Lower lobe of right lung (tissue), 2 donors: ENCODE results near the gene LRTM1. TPM values are rescaled to one million over a fixed set of nuclear protein-coding genes. Genes with fewer than 3 reads are reported as not detected.

Source experiments
- ATAC-seq, 2 donors: fragments of 200-7000 bp; cut with Tn5 transposase; one replicate each; pipeline ENCODE4 v1.9.1; 2020 to 2022; ENCODE audit warnings: mild to moderate bottlenecking in 2 of 2, moderate library complexity in 2 of 2
- DNase-seq: peaks from one replicate; pipeline ENCODE4 v3.0.0-alpha.2; 2020
- H3K27ac ChIP-seq: fragments of 200-600 bp; one replicate; pipeline ENCODE4 v1.8.0; 2022
- H3K27me3 ChIP-seq: fragments of 200-600 bp; one replicate; pipeline ENCODE4 v1.8.0; 2022; ENCODE audit warnings: low read depth
- H3K36me3 ChIP-seq: fragments of 200-600 bp; one replicate; pipeline ENCODE4 v1.8.0; 2022; ENCODE audit warnings: mild to moderate bottlenecking
- H3K4me1 ChIP-seq: fragments of 200-600 bp; one replicate; pipeline ENCODE4 v1.8.0; 2022
- H3K4me3 ChIP-seq: fragments of 200-600 bp; one replicate; pipeline ENCODE4 v1.8.0; 2022; ENCODE audit warnings: mild to moderate bottlenecking
- H3K9me3 ChIP-seq: fragments of 200-600 bp; one replicate; pipeline ENCODE4 v1.8.0; 2022
- CTCF ChIP-seq: fragments of 200-600 bp; IDR thresholded peaks from one replicate; pipeline ENCODE4 v1.8.0; 2022; ENCODE audit warnings: antibody characterized with exemption, mild to moderate bottlenecking
- intact Hi-C: fragments of 100-400 bp; cut with DNase I; formaldehyde crosslinking; loops from one replicate; pipeline ENCODE4 v1.11.0; 2022
- total RNA-seq: library from RNA; stranded (reverse); fragmentation: NEBNext Ultra II Directional; extraction: Animal tissue kit (Norgen Biotek cat#: 25700); gene quantifications from one replicate; pipeline ENCODE4 v1.2.1, GENCODE V29; 2021
- donor health status: DM: no; HTN: yes; CAD: no; lungs with severe emphysema.

Gene LRTM1
- total RNA-seq, 1 donor from 2014 or later: not detected

- no peaks in the 10 kb centered on the region for H3K4me1 ChIP-seq
- intact Hi-C loops: no loop called here
- no peak for DNase-seq
- ATAC-seq: no peak
- H3K27me3 ChIP-seq: no peaks in the 10 kb centered on the region
- TF ChIP-seq CTCF: no peak
- no peak overlapping the region for H3K27ac ChIP-seq
- H3K9me3 ChIP-seq: no peaks in the 10 kb centered on the region
- no peak overlapping the region for H3K4me3 ChIP-seq
- H3K36me3 ChIP-seq: no peaks in the 10 kb centered on the region
These were observed 52.9 kb downstream of the LRTM1 start for GRCh38 chr3:54874816-54875556.

GRCh38 chr3:54873059-54874010 is 54.5 kb downstream of the LRTM1 start:
- H3K27me3 ChIP-seq: no peaks in the 10 kb centered on the region
- ATAC-seq (no peak), DNase-seq (no peak)
- H3K4me3 ChIP-seq: no peak overlapping the region
- H3K9me3 ChIP-seq: no peaks in the 10 kb centered on the region
- no peaks in the 10 kb centered on the region for H3K4me1 ChIP-seq
- intact Hi-C loops: no loop called here
- no peak overlapping the region for H3K27ac ChIP-seq
- no peaks in the 10 kb centered on the region for H3K36me3 ChIP-seq
- no peak for TF ChIP-seq CTCF

GRCh38 chr3:54871867-54872266 is 56.0 kb downstream of the LRTM1 start:
- intact Hi-C loops: no loop called here
- H3K27me3 ChIP-seq: no peaks in the 10 kb centered on the region

GRCh38 chr3:54870423-54870822 is 57.4 kb downstream of the LRTM1 start:
- Histone ChIP-seq H3K4me1 (no peaks in the 10 kb centered on the region), H3K27me3 (no peaks in the 10 kb centered on the region), H3K9me3 (no peaks in the 10 kb centered on the region), H3K36me3 (no peaks in the 10 kb centered on the region), H3K27ac (no peak overlapping the region), H3K4me3 (no peak overlapping the region)
- intact Hi-C loops: no loop called here
- DNase-seq (no peak), ATAC-seq (peak; percentile 63 to 65)
- peak; percentile 30 for TF ChIP-seq CTCF

More at GRCh38 chr3:54871867-54872266, 56.0 kb downstream of the LRTM1 start:
- DNase-seq (no peak), ATAC-seq (no peak)
- no peak overlapping the region for H3K27ac ChIP-seq
- no peaks in the 10 kb centered on the region for H3K36me3 ChIP-seq
- no peak for TF ChIP-seq CTCF
- no peaks in the 10 kb centered on the region for H3K9me3 ChIP-seq
- H3K4me3 ChIP-seq: no peak overlapping the region
- no peaks in the 10 kb centered on the region for H3K4me1 ChIP-seq
